HG03439 (cell line): ENCODE data around the gene SLC13A4.
"Not testable (repeated sequence)": the region's sequence is repeated elsewhere in the genome, so short reads cannot be mapped to it uniquely, and the experiment has no call there.

Source experiments
- ATAC-seq: cut with Tn5 transposase; IDR thresholded peaks from one replicate; pipeline ENCODE4 v1.9.1; 2021; ENCODE audit warnings: mild to moderate bottlenecking, moderate library complexity; ENCODE audit not compliant: unreplicated experiment

SLC13A4 gene, protein sequence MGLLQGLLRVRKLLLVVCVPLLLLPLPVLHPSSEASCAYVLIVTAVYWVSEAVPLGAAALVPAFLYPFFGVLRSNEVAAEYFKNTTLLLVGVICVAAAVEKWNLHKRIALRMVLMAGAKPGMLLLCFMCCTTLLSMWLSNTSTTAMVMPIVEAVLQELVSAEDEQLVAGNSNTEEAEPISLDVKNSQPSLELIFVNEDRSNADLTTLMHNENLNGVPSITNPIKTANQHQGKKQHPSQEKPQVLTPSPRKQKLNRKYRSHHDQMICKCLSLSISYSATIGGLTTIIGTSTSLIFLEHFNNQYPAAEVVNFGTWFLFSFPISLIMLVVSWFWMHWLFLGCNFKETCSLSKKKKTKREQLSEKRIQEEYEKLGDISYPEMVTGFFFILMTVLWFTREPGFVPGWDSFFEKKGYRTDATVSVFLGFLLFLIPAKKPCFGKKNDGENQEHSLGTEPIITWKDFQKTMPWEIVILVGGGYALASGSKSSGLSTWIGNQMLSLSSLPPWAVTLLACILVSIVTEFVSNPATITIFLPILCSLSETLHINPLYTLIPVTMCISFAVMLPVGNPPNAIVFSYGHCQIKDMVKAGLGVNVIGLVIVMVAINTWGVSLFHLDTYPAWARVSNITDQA

DNA sequence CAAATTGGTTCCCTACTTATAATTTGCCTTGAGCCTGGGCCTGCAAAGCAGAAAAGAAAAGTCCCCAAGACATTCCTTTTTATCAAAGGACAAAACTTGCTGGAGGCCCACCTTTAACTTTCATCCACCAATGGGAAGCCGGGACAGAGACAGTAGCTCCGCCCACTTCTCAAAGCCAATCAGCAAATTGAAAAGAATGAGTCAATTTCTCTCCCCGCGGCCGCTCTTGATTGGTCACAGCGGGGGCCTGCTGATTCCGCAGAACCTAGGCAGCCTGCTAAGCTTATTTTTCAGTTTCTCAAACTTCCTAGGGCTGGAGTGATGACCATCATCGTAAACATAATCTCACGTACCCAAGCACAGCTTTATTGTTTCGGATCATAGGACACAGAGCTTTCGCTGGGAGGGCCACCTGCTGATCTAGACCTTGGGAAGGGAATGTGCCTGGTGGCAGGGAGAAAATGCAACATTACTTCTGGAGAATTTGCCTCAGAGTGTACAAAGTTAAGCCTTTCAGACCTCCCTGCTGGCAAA is at the start of gene SLC13A4:
TSS of gene SLC13A4 (minus strand) at position 51 of the 534 bp plus-strand sequence. CDS start 690 bp downstream, outside the sequence.
- no peak for ATAC-seq

DNA sequence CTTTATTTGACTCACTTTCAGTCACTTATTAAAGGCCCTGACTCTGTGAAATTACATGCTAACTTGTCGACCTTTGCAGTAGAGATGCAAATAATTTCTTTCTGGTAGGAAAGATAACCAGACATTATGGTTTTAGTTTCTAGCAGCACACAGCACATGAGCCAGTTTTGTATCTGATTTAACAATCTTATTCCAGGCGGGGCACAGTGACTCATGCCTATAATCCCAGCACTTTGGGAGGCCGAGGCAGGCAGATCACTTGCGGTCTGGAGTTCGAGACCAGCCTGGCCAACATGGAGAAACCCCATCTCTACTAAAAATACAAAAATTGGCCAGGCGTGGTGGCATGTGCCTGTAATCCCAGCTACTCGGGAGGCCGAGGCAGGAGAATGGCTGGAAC is 47.9 kb upstream of the SLC13A4 start:
- not testable (repeated sequence) for ATAC-seq

DNA sequence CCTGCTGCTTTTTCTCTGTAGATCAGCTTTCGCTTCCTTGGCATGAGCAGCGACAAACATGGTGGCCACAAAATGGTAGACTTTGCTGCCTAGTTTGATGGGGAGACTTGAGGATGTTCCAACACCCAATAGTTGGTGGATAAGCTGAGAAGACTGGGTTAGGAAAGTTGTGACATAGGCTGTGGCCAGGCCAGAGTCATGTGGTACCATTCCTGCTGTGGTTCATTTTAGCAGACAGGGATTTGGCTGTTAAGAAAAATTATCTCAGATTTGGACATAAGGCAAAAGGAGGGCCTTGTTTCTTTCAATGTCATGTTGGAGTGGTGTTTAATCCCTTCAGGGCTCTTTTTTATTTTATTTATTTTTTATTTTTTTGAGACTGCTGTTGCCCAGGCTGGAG is 47.2 kb upstream of the SLC13A4 start:
- ATAC-seq = no peak

DNA sequence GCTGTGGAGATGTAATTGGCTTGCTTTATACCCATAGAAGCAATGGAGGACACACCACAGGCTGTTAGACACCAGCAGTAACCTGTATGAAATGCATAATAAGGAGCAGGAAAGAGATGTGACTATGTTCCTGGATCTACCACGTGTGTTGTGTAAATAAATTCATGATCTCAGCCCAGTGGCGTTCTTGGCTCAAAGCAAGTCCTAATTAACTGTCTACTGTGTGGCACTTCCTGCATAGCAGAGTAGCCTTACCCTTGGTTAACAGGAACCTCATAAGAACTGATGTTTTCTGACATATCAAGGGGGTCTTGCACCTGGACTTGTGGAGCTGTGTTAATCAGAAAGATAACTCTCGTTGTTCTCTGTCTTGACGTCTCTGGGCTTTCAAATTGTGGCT is 46.3 kb upstream of the SLC13A4 start:
- ATAC-seq = no peak

DNA sequence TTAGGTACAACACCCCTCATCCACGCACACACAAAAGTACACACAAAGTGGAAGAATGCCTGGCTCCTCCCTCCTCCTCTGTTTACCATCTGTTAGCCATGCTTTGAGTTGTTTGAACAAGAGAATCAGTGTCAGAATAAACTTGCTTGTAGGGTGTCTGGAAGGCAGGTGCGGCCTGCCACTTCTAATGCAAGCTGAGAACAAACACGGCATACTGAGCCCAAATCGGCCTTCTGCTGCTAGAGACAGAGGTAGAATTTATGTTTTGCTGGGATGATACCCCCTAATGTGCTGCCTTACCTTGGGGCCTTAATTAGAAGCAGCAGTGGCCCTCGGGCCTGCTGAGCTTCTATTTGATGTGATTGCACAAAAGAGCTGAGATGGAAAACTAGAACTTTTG is 45.5 kb upstream of the SLC13A4 start:
- no peak for ATAC-seq

DNA sequence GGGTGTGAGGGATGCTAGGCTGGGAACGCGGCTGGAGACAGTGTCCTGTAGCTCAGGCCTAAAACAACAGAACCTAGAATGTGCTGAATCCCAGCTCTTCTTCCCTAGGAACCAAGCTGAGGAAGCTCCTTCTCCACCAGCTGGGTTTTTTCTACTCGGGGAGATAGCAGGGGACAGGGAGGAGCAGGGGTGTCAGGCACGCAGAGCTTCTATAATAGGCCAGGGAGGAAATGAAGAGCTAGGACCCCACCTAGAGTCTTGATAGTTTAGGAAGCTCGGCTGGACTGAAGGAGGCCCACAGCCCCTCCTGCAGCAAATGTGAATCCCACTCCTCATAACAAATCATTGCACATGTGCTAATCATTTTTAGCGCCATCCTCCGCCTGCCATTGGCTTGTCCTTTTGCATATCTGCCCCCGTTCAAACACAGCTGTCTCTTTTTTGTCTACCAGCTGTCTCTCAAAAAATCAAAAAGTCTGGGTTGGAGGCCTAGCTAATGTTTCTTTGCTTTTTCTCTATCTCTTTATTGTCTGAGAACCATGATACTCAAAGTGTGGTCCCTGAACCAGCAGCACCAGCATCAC is 44.7 kb upstream of the SLC13A4 start:
- no peak for ATAC-seq

DNA sequence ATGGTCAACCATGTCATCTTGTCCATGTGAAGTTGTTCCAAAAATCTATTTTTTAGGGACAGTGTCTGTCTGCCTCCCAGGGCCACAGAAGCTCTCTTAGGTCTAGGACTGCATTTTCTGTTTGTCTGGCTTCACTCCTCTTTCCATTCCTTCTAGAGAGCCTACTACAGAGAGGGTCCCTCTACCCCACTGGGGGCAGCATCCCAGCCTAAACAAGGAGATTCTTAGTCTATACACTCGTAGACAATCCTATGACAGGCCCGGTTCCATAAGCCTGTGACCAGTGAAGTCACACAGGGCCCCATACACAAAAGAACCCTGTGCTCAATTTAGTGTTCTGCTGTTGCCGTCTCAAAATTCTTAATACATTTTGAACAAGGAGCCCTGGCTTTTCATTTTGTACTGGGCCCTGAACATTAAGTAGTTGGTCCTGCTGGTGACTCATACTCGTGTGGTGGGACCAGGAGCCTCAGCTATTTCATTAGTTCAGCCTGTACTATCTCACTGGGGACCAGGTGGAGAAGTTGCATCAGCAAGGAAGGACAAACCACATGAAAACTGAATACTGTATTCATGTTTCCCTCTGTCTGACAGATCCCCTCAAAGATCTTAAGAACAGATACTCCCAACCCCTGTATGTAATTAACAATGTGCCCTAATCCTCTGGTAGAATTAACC is 44.1 kb upstream of the SLC13A4 start:
- ATAC-seq = no peak

DNA sequence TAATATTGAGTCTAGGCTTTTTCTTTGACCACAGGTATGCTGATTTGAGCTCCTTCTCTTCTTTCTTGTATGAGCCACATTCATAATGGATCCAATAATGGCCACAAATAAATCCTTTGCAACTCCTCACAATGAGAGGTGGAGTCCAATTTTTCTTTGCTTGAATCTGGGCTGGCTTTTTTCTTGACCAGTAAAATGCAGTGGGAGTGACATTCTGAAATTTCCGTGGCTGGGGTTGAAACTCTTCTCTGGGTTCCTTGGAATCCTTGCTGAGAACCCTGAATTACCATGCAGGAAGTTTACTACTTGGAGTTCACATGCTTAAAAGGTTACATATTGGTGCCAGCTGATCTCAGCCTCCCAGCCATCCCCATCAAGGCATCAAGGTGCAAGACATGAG is 43.1 kb upstream of the SLC13A4 start:
- no peak for ATAC-seq

DNA sequence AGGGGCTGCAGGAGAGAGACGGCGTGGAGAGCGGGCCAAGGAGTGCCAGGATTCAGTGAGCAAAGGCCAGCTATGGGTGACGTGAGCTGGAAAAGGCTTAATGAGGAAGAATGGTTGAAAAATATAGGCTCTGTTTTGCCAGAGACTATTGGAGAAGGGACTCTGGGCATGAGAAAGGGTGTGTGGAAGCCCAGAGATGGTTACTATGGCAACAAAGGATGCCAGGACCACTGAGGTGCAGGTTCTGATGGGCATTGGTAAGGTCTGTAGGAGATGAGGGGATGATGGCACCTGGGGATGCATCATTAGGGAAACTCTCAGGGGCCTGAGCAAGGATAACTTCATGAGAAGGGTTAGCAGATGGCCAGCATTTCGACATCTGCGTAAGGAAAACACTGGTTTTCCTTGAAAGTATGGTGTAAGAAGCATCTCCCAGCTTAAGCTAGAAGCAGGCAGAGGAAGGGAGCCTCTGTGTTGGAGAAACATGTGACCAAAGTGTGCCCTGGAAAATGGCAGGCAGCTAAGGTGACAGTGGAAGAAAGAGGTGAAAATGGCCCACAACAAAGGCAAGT is 42.2 kb upstream of the SLC13A4 start:
- no peak for ATAC-seq

DNA sequence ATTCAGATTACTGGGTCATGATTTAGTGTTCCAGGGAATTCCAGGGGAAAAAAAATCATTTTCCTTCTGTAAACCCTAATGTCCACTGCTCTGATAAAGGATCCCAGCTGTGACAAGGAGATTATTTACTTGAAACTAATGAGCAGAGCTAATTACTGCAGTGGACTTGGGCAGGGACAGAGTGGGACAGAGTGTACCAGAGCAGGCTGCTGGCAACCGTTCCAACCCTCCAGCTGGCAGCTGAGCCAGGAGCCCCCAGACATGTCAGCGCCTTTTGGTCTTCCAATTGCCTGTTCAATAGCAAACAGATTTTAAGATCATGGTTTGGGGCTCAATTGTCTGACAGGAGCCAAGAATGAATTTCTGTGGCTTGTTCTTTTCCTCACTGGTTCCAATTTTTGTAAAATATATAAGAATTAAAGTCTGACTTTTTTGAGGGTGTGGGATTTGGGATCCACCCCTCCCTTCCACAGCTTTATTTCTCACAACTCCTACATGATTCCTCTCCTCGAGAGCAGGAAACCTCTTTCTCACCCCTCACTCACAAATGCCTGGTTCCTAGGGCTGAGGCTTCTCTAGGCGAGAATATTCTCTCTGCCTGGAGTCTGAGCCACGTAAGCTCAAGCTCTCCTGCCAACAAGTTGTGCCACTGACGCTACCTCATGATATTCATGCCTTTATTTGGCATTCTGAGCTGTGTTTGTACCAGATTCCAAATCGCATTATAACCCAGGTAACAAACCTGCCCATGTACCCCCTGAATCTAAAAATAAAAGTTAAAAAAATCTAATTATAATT is 41.2 kb upstream of the SLC13A4 start:
- ATAC-seq = no peak

DNA sequence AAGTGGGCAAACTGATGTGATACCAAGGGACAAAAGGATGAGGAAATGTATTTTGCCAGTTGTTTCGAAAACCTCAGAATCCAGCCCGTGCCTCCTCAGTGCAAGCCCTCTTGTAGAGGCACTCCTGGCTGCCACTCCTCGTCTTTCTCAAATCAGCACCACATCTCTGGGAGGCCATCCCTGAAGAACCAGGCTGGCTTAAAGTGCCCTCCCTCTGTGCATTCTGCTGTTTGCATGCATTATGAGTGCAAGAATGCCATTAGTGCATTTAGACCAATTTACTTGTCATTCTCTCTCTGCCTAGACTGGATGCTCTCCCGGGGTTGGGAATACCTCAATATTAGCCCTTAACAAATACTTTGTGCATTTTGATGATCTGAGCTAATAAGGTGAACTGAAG is 40.5 kb upstream of the SLC13A4 start:
- ATAC-seq = no peak

DNA sequence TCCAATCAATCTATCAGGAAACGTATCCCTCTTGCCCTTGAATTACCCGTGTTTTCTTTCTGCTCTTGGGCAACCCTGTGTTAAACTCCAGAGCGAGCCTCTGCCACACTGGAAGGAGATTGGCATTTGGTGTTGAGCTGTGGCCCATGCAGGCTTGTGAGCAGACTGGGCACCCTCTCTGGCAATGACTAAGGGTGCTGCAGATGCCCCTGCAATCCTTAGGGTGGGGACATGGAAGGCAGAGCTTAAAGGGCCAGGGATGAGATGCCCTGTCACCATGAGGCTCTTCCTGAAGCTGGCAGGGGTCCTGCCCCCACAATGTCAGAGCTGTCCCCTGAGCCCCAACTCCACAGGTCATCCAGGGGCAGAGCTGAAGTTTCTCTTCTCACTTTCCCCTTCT is 40.1 kb upstream of the SLC13A4 start:
- no peak for ATAC-seq

DNA sequence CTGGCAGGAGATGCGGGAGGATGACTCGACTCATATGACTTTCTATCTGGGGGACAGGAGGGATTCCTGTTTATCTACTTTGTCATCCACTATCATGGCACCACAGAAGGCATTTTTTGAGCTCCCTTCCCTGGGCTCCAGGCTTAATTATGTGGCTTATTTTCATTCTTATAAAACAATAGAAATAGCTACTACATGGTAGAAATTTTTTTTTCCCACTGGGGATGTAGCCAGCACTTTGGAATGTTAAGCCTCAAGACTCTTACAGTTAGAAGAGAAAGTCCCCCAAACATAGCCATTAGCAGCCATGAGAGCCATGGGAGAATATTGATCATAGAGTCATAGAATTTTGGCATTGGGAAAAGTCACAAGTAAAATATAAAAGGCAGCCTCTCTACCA is 35.3 kb upstream of the SLC13A4 start:
- ATAC-seq = no peak

DNA sequence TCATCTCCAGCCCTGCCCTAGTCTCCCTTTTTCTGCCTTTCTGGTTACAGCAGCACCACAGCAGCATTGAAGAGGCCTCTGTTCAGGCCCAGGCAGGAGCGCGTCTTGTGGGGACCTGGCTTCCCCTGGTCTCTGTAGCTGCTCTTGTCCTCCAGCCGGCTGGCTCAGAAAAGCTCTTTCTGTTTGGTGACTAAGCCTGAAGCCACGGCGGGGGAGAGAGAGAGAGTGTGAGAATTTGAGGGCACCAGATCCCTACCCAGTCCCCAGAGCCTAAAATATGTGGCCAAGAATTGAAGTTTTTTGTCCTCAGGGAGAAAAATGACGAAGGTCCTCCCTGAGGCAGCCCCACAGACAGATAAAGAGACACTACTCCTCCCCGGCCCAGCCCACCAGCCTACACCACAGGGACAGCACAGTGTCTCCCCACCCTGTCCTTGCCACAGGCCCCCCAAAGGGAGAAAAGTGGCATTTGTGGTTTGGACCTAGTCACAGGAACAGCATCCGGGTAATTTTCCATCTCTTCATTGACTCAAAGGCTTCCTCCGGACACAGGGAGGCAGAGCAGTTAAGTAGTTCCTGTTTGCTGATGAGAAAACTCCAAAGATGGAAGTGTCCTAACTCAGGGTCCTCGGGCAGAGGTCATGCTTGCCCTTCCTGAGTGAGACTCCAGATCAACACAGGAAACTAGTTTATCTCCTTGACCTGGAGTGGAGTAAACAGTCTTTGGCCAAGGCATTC is 33.9 kb upstream of the SLC13A4 start:
- no peak for ATAC-seq

DNA sequence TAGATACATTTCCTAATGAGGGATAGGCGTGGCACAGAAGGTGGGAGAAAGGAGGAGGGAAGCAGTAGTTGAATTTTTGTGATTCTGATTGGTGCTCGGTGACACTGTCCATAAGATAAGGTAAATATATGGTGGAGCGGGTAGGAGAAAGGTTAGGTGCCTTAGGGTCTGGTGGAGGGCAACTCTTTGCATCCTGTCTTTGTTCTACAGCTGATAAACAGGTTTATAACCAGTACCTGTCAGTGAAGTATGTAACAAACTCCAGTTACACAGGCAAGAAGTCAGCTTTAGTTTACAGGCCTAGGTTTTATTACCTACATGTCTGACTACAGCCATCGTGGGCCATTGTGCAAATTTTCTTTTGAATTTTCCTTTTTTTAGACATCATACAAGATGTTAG is 31.5 kb upstream of the SLC13A4 start:
- ATAC-seq = no peak

DNA sequence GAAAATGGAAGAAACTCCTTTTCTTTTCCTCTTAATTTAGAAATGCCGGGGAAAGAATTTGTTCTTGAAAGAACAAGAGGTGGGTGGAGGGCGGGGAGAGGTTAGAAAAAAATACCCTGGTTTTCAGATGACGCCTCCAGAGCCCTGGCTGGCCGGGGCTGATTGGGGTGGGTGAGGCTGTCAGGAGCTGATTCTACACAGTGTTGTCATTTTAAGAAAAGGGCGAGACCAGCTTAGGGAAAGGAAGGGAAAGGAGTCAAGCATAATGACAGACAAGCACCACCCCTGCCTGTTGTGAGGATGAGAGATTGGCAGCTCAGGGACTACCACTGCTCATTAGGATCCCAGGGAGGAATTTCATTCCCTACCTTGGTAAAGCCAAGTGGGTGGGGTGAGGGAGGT is 30.5 kb upstream of the SLC13A4 start:
- ATAC-seq = no peak

DNA sequence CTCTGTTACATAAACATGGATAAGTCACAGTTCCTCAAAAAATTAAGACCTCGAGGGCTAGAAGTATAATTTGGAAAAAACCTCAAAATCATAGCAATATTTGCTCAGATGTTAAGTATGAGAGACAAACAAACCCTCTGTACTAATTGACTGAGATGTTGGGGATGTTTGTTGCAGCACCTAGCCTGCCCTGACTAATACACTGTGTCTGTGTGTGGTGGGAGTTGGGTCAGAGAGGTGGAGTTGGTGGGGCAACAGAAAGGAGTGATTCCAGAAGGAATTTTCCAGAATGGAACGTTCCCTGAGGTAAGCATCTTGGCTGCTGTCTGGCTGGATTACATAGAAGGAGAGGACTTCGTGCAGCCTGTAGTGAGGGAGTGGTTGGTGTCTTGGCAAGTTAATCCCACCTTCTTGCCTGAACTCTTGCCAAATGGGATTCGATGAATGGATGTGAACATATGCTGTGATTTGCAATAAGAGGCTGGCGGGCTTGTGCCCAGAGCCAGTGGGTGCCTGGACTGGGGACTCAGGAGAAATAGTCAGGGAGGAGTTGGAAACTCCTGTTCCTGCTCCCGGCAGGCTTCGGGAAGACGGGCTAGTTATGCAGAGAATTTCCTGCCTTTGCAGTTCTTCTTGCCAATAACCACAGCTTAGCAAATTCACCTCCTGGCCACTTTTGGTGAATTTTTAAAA is 29.9 kb upstream of the SLC13A4 start:
- no peak for ATAC-seq

DNA sequence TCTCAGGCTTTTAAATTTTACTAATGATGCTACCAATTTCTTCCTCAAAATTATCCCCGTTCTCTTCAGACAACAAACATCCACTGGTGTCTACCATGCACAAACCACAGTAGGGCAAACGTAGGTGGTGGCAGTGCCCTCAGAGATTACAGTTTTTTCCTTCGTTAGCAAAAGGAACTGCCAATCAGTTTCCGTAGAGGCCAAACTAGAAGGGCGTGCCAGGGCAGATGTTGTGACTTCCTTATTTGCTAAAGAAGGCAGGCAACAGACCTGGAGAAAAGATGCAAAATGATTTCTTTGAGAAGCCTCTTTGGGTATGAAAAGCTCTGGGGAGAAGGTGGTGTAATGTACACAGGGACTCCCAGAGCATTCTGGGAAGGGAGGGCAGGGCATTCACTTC is 28.2 kb upstream of the SLC13A4 start:
- no peak for ATAC-seq

DNA sequence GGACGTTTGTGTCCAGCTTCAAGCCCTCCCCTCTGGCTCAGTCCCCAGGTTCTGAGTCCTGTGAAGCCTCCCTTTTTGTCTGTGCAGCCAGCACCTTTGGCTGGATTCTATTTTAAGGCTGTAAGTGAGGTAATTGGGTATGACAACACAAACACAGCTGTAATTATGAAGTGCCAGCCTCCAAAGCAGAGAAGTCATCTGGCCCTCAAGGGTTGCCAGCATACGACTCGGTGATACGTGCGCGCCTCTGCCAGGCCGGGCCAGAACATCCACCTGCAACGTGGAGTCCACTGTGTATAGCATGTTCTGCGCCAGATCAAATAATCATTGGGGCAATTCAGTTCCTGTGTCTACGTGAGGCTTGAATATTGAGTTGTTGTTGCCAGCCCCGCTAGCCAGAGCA is 27.4 kb upstream of the SLC13A4 start:
- ATAC-seq = no peak
